ENCODE data around the gene TMEM150B. TPM values are rescaled to one million over a fixed set of nuclear protein-coding genes. Genes with fewer than 3 reads are reported as not detected.

The TMEM150B gene
- total RNA-seq, 1 donor from 2014 or later: not detected

DNA sequence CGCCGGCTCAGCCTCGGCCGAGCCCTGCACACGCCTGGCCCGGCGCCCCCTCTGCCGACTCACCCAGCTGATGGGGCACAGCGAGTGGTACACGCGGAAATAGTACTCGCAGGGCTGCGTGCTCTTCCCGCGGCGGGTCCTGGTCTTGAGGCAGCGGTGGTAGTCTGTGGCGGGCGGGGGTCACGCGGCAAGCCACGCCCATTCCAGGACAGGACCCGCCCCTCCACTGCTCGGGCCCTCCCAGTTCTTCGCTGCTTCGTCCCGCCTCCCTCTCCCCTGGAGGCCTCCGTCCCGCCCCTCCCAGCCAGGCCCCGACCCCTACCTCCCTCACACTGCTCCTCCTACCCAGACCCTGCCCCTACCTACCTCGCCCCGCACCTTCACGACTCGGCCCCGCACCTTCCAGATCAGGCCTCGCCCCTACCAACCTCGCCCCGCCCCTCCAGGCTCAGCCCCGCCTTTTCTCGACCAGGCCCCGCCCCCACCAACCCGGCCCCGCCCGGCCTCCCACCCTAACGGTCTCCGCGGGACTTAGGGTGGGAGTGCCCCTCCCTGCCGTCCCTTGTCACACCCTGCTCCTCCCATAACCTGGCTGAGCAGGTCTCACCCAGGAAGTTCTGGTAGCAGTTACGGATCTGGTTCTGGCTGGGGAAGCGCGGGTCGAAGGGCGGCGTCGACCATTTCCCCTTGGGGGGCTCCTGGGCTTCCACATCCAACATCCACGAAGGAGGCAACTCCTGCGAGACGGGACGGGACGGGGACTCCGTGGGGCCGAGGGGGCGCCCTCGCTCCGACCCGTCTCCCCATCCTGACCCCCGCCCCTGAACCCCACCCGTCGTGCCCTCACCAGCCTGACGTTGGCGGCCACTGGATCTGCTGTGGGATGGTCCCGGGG, 28.9 kb upstream of the TMEM150B start:
- H3K27ac Mint-ChIP-seq: no peak overlapping the region
- H3K9me3 Mint-ChIP-seq: peaks cover 4% of the 10 kb centered on the region
- H3K9ac ChIP-seq: no peak overlapping the region
- no peaks in the 10 kb centered on the region for H3K36me3 ChIP-seq
- peak overlapping the region; percentile 51 for H3K4me3 ChIP-seq
- peak overlapping the region; percentile 84 for H3K4me3 Mint-ChIP-seq
- no peaks in the 10 kb centered on the region for H3K36me3 Mint-ChIP-seq
- DNase-seq (ENCODE audit: low spot score): peak; percentile 84
- H4K20me1 ChIP-seq (ENCODE audit: low read depth): peaks cover 12% of the 10 kb centered on the region
- peak overlapping the region; percentile 83 for H3K4me2 ChIP-seq
- H3K4me1 ChIP-seq: peaks cover 17% of the 10 kb centered on the region
- peaks cover 66% of the 10 kb centered on the region for H3K27me3 ChIP-seq
- H3F3A ChIP-seq (ENCODE audit: low read depth): peaks cover 30% of the 10 kb centered on the region
- H3K27me3 Mint-ChIP-seq (ENCODE audit: insufficient read depth, low read depth): peaks cover 58% of the 10 kb centered on the region
- H3K79me2 ChIP-seq (ENCODE audit: low read depth): no peaks in the 10 kb centered on the region
- TF ChIP-seq, protein P1, sequence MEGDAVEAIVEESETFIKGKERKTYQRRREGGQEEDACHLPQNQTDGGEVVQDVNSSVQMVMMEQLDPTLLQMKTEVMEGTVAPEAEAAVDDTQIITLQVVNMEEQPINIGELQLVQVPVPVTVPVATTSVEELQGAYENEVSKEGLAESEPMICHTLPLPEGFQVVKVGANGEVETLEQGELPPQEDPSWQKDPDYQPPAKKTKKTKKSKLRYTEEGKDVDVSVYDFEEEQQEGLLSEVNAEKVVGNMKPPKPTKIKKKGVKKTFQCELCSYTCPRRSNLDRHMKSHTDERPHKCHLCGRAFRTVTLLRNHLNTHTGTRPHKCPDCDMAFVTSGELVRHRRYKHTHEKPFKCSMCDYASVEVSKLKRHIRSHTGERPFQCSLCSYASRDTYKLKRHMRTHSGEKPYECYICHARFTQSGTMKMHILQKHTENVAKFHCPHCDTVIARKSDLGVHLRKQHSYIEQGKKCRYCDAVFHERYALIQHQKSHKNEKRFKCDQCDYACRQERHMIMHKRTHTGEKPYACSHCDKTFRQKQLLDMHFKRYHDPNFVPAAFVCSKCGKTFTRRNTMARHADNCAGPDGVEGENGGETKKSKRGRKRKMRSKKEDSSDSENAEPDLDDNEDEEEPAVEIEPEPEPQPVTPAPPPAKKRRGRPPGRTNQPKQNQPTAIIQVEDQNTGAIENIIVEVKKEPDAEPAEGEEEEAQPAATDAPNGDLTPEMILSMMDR (IDR thresholded peaks at IDR 0.05): no peak
- TF ChIP-seq EZH2phosphoT487 (IDR thresholded peaks at IDR 0.05) (peak; percentile 63), EZH2 (IDR thresholded peaks at IDR 0.05) (peak; percentile 13)
- H2AFZ ChIP-seq (replicated peaks): peak overlapping the region; percentile 45
- no peaks in the 10 kb centered on the region for H3K9me3 ChIP-seq (ENCODE audit: low read depth)
- H3K27ac ChIP-seq: no peak overlapping the region
- peaks cover 14% of the 10 kb centered on the region for H3K4me1 Mint-ChIP-seq

DNA sequence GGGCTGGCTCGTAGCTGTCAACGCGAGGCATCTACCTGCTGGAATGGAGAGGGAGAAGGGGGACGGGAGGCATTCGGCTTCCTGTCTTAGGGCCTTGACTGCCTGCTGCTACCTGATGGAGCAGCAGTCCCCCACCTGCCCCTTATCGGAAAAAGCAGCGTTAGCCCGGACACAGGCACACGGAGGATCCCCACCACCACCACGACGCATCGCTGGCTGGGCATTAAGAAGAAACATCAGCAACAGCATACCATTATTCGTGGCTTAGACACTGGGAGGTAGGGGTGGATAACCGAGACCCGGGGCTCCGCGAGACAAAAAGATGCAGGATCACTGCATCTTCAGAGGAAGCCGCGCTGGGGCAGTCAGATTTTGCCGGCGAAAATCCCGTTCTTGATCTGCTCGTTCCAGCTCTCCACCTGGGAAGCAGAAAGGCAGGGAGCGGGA, 28.2 kb upstream of the TMEM150B start:
- Histone ChIP-seq H3K27ac (no peak overlapping the region), H3K79me2 (ENCODE audit: low read depth) (no peaks in the 10 kb centered on the region), H3K4me3 (peak overlapping the region; percentile 51), H3K9ac (no peak overlapping the region), H3K27me3 (peaks cover 66% of the 10 kb centered on the region), H3K9me3 (ENCODE audit: low read depth) (no peaks in the 10 kb centered on the region), H3K4me2 (peak overlapping the region; percentile 83), H3F3A (ENCODE audit: low read depth) (peaks cover 37% of the 10 kb centered on the region), H3K4me1 (peaks cover 24% of the 10 kb centered on the region), H2AFZ (replicated peaks) (peak overlapping the region; percentile 45), H3K36me3 (no peaks in the 10 kb centered on the region), H4K20me1 (ENCODE audit: low read depth) (peaks cover 18% of the 10 kb centered on the region)
- Mint-ChIP-seq H3K27me3 (ENCODE audit: insufficient read depth, low read depth) (peaks cover 54% of the 10 kb centered on the region), H3K4me3 (peak overlapping the region; percentile 84), H3K36me3 (no peaks in the 10 kb centered on the region), H3K9me3 (peaks cover 4% of the 10 kb centered on the region), H3K4me1 (peaks cover 21% of the 10 kb centered on the region), H3K27ac (no peak overlapping the region)
- DNase-seq (ENCODE audit: low spot score): no peak
- TF ChIP-seq, protein P1 (IDR thresholded peaks at IDR 0.05): no peak
- TF ChIP-seq EZH2 (IDR thresholded peaks at IDR 0.05) (peak; percentile 20), EZH2phosphoT487 (IDR thresholded peaks at IDR 0.05) (no peak)

DNA sequence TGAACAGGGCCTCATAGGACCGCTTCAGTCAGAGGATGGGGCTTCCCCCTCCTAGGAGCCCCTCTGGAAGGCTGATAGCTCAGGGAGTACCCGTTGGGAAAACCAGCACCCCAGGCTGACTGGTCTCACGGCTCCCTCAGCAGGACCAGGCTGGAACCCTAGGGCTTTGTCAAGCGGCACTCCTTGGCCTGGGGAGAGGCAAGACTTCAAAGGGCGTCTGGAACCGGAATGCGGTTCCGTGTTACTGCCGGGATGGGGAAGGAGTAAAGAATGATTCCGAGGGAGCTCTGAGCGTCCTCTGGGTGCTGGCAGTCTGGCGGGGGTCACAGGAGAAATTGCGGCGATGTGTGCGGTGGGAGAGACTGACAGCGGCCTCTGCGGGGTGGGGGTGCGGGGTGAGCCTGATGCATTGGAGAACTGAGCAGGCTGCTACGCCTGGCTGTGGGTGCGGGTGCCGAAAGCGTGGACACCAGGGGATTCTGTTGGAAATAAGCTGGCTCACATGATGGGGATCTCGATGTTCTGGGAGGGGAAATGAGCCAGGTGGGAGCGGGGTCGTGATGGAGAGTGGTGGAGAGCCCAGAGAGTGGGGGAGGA, 27.5 kb upstream of the TMEM150B start:
- Mint-ChIP-seq H3K4me1 (peaks cover 27% of the 10 kb centered on the region), H3K36me3 (no peaks in the 10 kb centered on the region), H3K27me3 (ENCODE audit: insufficient read depth, low read depth) (peaks cover 53% of the 10 kb centered on the region), H3K9me3 (peaks cover 4% of the 10 kb centered on the region), H3K27ac (no peak overlapping the region), H3K4me3 (peak overlapping the region; percentile 84)
- no peak overlapping the region for H3K4me2 ChIP-seq
- peaks cover 66% of the 10 kb centered on the region for H3K27me3 ChIP-seq
- H3K79me2 ChIP-seq (ENCODE audit: low read depth): no peaks in the 10 kb centered on the region
- H3K9ac ChIP-seq: no peak overlapping the region
- no peaks in the 10 kb centered on the region for H3K9me3 ChIP-seq (ENCODE audit: low read depth)
- no peaks in the 10 kb centered on the region for H3K36me3 ChIP-seq
- no peak overlapping the region for H2AFZ ChIP-seq (replicated peaks)
- no peak overlapping the region for H3K4me3 ChIP-seq
- TF ChIP-seq, protein P1 (IDR thresholded peaks at IDR 0.05): no peak
- TF ChIP-seq EZH2 (IDR thresholded peaks at IDR 0.05): no peak
- TF ChIP-seq EZH2phosphoT487 (IDR thresholded peaks at IDR 0.05): no peak
- peaks cover 26% of the 10 kb centered on the region for H4K20me1 ChIP-seq (ENCODE audit: low read depth)
- DNase-seq (ENCODE audit: low spot score): no peak
- peaks cover 44% of the 10 kb centered on the region for H3F3A ChIP-seq (ENCODE audit: low read depth)
- no peak overlapping the region for H3K27ac ChIP-seq
- peaks cover 31% of the 10 kb centered on the region for H3K4me1 ChIP-seq
